Smooth muscle cell (in vitro differentiated cells): ENCODE measurements around the gene JSRP1. TPM values are rescaled to one million over a fixed set of nuclear protein-coding genes. Genes with fewer than 3 reads are reported as not detected.
A peak's percentile ranks its signal among the peaks of the same experiment; 100 is the strongest.

Source experiments
- DNase-seq: peaks from one replicate; lab custom pipeline; 2025; ENCODE audit not compliant: unreplicated experiment; lab: John Stamatoyannopoulos, UW
- H2AFZ ChIP-seq: fragments of 200-600 bp; sonication (generic); 2 replicates; pipeline ENCODE4 v1.6.0; 2016; ENCODE audit warnings: antibody characterized with exemption, low read depth, mild to moderate bottlenecking
- H3F3A ChIP-seq: fragments of 200-600 bp; sonication (generic); 2 replicates; pipeline ENCODE4 v1.6.0; 2017; ENCODE audit warnings: antibody characterized with exemption, low read depth
- H3K27ac ChIP-seq: fragments of 200-600 bp; sonication (generic); 2 replicates; pipeline ENCODE4 v1.5.1; 2016; ENCODE audit warnings: low read depth, mild to moderate bottlenecking
- H3K27me3 ChIP-seq: fragments of 200-600 bp; sonication (generic); 2 replicates; pipeline ENCODE4 v1.6.1; 2016; ENCODE audit warnings: low read depth, mild to moderate bottlenecking
- H3K36me3 ChIP-seq: fragments of 200-600 bp; sonication (generic); 2 replicates; pipeline ENCODE4 v1.5.1; 2016; ENCODE audit warnings: low read depth
- H3K4me1 ChIP-seq: fragments of 200-600 bp; sonication (generic); 2 replicates; pipeline ENCODE4 v1.5.1; 2016; ENCODE audit warnings: low read depth
- H3K4me2 ChIP-seq: fragments of 200-600 bp; sonication (generic); 2 replicates; pipeline ENCODE4 v1.6.0; 2016; ENCODE audit warnings: mild to moderate bottlenecking
- H3K4me3 ChIP-seq: fragments of 200-600 bp; sonication (generic); 2 replicates; pipeline ENCODE4 v1.5.1; 2016; ENCODE audit warnings: mild to moderate bottlenecking
- H3K79me2 ChIP-seq: fragments of 200-600 bp; sonication (generic); 2 replicates; pipeline ENCODE4 v1.6.0; 2016; ENCODE audit warnings: low read depth, mild to moderate bottlenecking
- H3K9ac ChIP-seq: fragments of 200-600 bp; sonication (generic); 2 replicates; pipeline ENCODE4 v1.6.0; 2016; ENCODE audit warnings: low read depth
- H3K9me3 ChIP-seq: fragments of 200-600 bp; sonication (generic); replicated peaks from 2 replicates; pipeline ENCODE4 v1.5.1; 2016; ENCODE audit warnings: low read depth
- H4K20me1 ChIP-seq: fragments of 200-600 bp; sonication (generic); 2 replicates; pipeline ENCODE4 v1.6.0; 2016; ENCODE audit warnings: low read depth
- WGBS: methylation state at CpG from one replicate; pipeline ENCODE4 v1.1.7; 2016; ENCODE audit warnings: low lambda C conversion rate; 5-methylcytosine and 5-hydroxymethylcytosine counted together
- polyA plus RNA-seq: library from polyadenylated mRNA; unstranded; fragments of >200 nt; fragmentation: Nextera tagmentation; extraction: Ambion mirVana; gene quantifications from 2 replicates; pipeline ENCODE4 v1.2.1, GENCODE V29; 2016
- total RNA-seq: library from RNA; depleted of rRNA; stranded (reverse); fragments of >200 nt; gene quantifications from 2 replicates; pipeline ENCODE4 v1.2.3, GENCODE V29; 2014
- TF ChIP-seq, protein P1 (sequence below): fragments of 200-600 bp; sonication (generic); IDR thresholded peaks from 2 replicates; pipeline ENCODE4 v1.5.1; 2017; ENCODE audit warnings: borderline replicate concordance, mild to moderate bottlenecking, antibody characterized with exemption; ENCODE audit not compliant: insufficient read depth, poor library complexity, severe bottlenecking

Gene JSRP1
- total and polyA plus RNA-seq, 2 experiments from 2014 or later = not detected

DNA sequence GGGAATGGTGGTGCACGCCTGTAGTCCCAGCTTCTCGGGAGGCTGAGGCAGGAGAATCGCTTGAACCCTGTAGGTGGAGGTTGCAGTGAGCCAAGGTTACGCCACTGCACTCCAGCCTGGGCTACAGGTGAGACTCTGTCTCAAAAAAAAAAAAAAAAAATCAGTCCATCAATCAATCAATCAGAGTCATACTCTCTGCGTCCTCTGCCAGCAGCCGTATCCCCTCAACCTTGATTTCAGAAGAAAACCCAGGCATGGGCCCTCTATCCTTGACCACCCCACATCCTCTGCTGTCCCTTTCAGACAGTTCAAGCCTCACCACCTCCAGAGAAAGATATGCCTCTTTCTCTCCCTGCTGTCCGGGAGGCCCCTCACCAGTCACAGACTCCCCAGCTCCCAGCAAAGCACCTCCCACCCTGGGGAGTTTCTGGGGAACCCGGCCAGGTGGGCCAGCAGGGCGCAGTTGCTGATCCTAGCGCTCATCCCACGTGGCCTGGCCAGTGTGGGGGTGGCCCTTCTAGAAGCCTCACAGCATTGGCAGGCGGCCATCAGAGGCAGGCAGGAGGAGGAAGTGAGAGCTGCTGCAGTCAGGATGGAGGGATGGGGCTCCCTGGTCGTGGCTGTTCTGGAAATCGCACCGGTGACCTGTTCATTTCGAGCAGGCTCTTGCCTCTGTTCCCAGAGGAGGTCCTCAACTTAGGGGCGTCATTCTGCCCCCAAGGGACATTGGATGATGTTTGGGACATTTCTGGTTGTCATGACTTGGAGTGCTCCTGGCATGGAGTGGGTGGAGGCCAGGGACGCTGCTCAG is 10.2 kb upstream of the JSRP1 start:
- no peak overlapping the region for H2AFZ ChIP-seq

DNA sequence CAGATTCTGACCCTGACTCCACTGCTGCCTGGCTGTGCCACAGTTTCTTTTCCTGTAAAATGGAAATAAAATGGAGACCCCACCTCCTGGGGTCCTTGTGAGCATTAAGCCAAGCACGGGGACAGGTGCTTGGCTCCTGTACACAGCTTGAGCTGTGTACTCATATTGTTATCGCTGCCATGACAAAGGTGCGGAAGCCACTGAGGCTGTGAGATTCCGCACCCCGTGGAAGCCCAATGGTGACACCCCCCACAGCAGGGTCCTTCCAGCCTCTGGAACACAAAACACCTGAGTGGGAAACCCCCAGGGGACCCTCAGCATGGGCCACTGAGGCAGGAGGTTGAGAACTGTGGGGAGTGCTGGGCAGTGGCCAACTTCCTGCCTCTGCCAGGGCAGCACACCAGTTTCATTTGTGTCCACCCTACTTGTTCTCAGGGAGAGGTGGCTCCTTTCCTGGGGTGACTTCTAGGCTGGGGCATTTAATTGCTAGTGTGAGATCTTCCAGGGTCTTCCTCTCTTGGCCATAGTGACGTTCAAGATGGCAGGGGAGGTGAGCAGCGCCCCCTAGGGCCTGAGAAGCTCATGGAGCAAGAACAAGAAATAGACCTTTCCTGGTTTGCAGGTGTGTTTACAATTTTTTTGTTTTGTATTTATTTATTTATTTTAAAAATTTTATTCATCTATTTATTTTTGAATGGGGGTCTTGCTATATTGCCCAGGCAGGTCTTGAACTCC is 5.4 kb upstream of the JSRP1 start:
- Histone ChIP-seq H3K36me3 (no peaks in the 10 kb centered on the region), H2AFZ (no peak overlapping the region), H3K4me1 (no peaks in the 10 kb centered on the region), H3K27me3 (no peaks in the 10 kb centered on the region), H3K9ac (no peak overlapping the region), H3K4me2 (no peak overlapping the region), H4K20me1 (no peaks in the 10 kb centered on the region), H3K4me3 (no peak overlapping the region), H3K9me3 (no peaks in the 10 kb centered on the region), H3F3A (no peaks in the 10 kb centered on the region), H3K27ac (no peak overlapping the region), H3K79me2 (no peaks in the 10 kb centered on the region)
- TF ChIP-seq, protein P1, sequence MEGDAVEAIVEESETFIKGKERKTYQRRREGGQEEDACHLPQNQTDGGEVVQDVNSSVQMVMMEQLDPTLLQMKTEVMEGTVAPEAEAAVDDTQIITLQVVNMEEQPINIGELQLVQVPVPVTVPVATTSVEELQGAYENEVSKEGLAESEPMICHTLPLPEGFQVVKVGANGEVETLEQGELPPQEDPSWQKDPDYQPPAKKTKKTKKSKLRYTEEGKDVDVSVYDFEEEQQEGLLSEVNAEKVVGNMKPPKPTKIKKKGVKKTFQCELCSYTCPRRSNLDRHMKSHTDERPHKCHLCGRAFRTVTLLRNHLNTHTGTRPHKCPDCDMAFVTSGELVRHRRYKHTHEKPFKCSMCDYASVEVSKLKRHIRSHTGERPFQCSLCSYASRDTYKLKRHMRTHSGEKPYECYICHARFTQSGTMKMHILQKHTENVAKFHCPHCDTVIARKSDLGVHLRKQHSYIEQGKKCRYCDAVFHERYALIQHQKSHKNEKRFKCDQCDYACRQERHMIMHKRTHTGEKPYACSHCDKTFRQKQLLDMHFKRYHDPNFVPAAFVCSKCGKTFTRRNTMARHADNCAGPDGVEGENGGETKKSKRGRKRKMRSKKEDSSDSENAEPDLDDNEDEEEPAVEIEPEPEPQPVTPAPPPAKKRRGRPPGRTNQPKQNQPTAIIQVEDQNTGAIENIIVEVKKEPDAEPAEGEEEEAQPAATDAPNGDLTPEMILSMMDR = peak; percentile 43
- WGBS = 71% methylated on average over 7 of the region's 7 CpGs
- no peak for DNase-seq

More for the DNA sequence above, 10.2 kb upstream of the JSRP1 start:
- H3K36me3 ChIP-seq = no peaks in the 10 kb centered on the region
- H4K20me1 ChIP-seq = peaks cover 20% of the 10 kb centered on the region
- no peak overlapping the region for H3K4me3 ChIP-seq
- H3K27me3 ChIP-seq = no peaks in the 10 kb centered on the region
- no peak overlapping the region for H3K9ac ChIP-seq
- no peak overlapping the region for H3K27ac ChIP-seq
- no peaks in the 10 kb centered on the region for H3K9me3 ChIP-seq
- peaks cover 5% of the 10 kb centered on the region for H3K4me1 ChIP-seq
- TF ChIP-seq, protein P1 = no peak
- 79% methylated on average over 18 of the region's 18 CpGs for WGBS
- peaks cover 23% of the 10 kb centered on the region for H3K79me2 ChIP-seq
- H3F3A ChIP-seq = peaks cover 11% of the 10 kb centered on the region
- no peak overlapping the region for H3K4me2 ChIP-seq
- DNase-seq = no peak

DNA sequence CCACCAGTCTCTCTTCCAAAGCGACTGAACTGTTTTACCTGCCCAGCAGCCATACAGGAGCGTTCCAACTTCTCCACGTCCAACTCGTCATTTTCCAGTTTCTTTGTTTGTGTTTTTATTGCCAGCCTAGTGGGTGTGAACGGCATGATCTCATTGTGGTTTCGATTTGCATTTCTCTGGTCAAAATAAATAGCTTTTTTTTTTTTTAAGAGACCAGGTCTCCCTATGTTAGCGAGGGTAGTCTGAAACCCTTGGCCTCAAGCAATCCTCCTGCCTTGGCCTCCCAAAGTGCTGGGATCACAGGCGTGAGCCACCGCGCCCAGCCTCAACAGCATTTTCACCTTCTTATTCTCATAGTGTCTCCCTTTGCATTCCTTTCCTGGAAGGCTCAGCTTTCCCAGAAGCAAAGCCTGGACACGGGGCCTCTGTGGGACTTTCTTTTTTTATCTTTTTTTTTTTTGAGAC is 4.2 kb upstream of the JSRP1 start:
- no peak overlapping the region for H3K4me3 ChIP-seq
- no peaks in the 10 kb centered on the region for H3K27me3 ChIP-seq
- TF ChIP-seq, protein P1 = no peak
- H3K9me3 ChIP-seq = no peaks in the 10 kb centered on the region
- no peaks in the 10 kb centered on the region for H3K4me1 ChIP-seq
- no peak overlapping the region for H3K27ac ChIP-seq
- H2AFZ ChIP-seq = no peak overlapping the region
- H3K79me2 ChIP-seq = no peaks in the 10 kb centered on the region
- no peak for DNase-seq
- no peaks in the 10 kb centered on the region for H4K20me1 ChIP-seq
- H3K4me2 ChIP-seq = no peak overlapping the region
- WGBS = 83% methylated on average over 11 of the region's 11 CpGs
- no peak overlapping the region for H3K9ac ChIP-seq
- H3K36me3 ChIP-seq = no peaks in the 10 kb centered on the region
- H3F3A ChIP-seq = no peaks in the 10 kb centered on the region
